CD4-positive, CD25-positive, alpha-beta regulatory T cell (primary cell): Measurements from ENCODE around the gene PCDHGA4. TPM values are rescaled to one million over a fixed set of nuclear protein-coding genes. Genes with fewer than 3 reads are reported as not detected.
"Not testable (repeated sequence)": the region's sequence is repeated elsewhere in the genome, so short reads cannot be mapped to it uniquely, and the experiment has no call there.

Source experiments
- ATAC-seq, 2 donors: fragments of 150-1000 bp; cut with Tn5 transposase; one replicate each; pipeline ENCODE4 v1.10.0; 2021; ENCODE audit warnings: low read depth in 2 of 2, moderate number of reproducible peaks in 2 of 2, moderate library complexity in 1 of 2
- DNase-seq, 3 donors: peaks; one replicate each; pipeline versions ENCODE4 v3.0.0 to v3.0.0-alpha.2; 2012 to 2022; ENCODE audit warnings: mixed read lengths in 1 of 3
- H3K27ac ChIP-seq: one replicate; pipeline ENCODE4 v1.7.0; 2013; ENCODE audit warnings: mild to moderate bottlenecking, low read length; ENCODE audit not compliant: insufficient read depth, poor library complexity, severe bottlenecking
- H3K27me3 ChIP-seq: one replicate; pipeline ENCODE4 v1.7.0; 2013; ENCODE audit warnings: low read length; ENCODE audit not compliant: control insufficient read depth, insufficient read depth
- H3K36me3 ChIP-seq: one replicate; pipeline ENCODE4 v1.7.0; 2013; ENCODE audit warnings: mild to moderate bottlenecking, low read length, moderate library complexity; ENCODE audit not compliant: control insufficient read depth, insufficient read depth
- H3K4me1 ChIP-seq: 2 replicates; pipeline ENCODE4 v1.7.0; 2013; ENCODE audit warnings: mild to moderate bottlenecking, low read length; ENCODE audit not compliant: insufficient read depth, control insufficient read depth, poor library complexity, severe bottlenecking
- H3K4me3 ChIP-seq: one replicate; pipeline ENCODE4 v1.7.0; 2013; ENCODE audit warnings: low read depth, mild to moderate bottlenecking, low read length, moderate library complexity
- H3K9me3 ChIP-seq, 2 experiments: 1 replicate in 1 of 2; 2 replicates in 1 of 2; pipeline ENCODE4 v1.7.0; 2013; ENCODE audit warnings: low read length in 2 of 2, mild to moderate bottlenecking in 1 of 2, moderate library complexity in 1 of 2; ENCODE audit not compliant: control insufficient read depth in 2 of 2
- H3K27ac Mint-ChIP-seq, 3 donors: one replicate each; pipeline ENCODE4 v1.8.0; 2020 to 2022; ENCODE audit warnings: mild to moderate bottlenecking in 3 of 3, mixed read lengths in 3 of 3, moderate library complexity in 2 of 3
- H3K27me3 Mint-ChIP-seq: one replicate; pipeline ENCODE4 v1.8.0; 2022; ENCODE audit warnings: mild to moderate bottlenecking, mixed read lengths
- H3K36me3 Mint-ChIP-seq: one replicate; pipeline ENCODE4 v1.8.0; 2020; ENCODE audit warnings: mixed read lengths
- H3K4me1 Mint-ChIP-seq, 4 donors: one replicate each; pipeline ENCODE4 v1.8.0; 2020 to 2022; ENCODE audit warnings: mixed read lengths in 4 of 4, mild to moderate bottlenecking in 1 of 4
- H3K4me3 Mint-ChIP-seq, 4 donors: one replicate each; pipeline ENCODE4 v1.8.0; 2020 to 2022; ENCODE audit warnings: mild to moderate bottlenecking in 4 of 4, mixed read lengths in 4 of 4, moderate library complexity in 3 of 4
- H3K9me3 Mint-ChIP-seq, 7 donors: one replicate each; pipeline ENCODE4 v1.8.0; 2020 to 2022; ENCODE audit warnings: mixed read lengths in 7 of 7, mild to moderate bottlenecking in 3 of 7, moderate library complexity in 2 of 7
- polyA plus RNA-seq, 4 donors: library from polyadenylated mRNA; unstranded; fragments of 300-500 nt; fragmentation: Illumina TruSeq; gene quantifications; one replicate each; pipeline ENCODE4 v1.2.3, GENCODE V29; 2021
- total RNA-seq: library from RNA; stranded (reverse); gene quantifications from one replicate; pipeline ENCODE4 v1.2.3, GENCODE V29; 2022

Gene PCDHGA4
- total and polyA plus RNA-seq, 5 donors from 2014 or later = not detected

DNA sequence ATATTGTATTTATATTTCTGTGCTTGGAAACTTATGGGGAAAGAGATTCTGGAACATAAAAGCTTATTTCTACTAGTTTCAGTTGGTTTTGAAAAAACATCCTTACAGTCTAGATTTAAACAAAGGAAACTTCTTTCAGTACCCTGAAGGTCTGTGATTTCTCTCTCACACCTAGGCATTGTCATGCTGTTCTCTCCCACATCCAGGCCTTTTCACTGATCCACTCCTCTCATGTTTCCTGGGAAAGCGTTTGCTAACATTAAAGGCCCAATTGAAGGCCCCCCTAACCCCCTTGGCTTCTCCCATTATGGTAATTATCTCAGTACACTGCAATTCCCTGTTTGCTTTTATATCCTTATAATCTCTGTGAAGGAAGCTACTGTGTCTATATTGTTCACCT is 12.0 kb upstream of the PCDHGA4 start:
- Mint-ChIP-seq H3K9me3 (peaks cover 7 to 61% (median 22%) of the 10 kb centered on the region in 7 donors), H3K36me3 (peaks cover 6% of the 10 kb centered on the region), H3K27ac (no peak overlapping the region), H3K4me1 (no peaks in the 10 kb centered on the region), H3K4me3 (no peak overlapping the region), H3K27me3 (peaks cover 54% of the 10 kb centered on the region)
- Histone ChIP-seq H3K36me3 (no peaks in the 10 kb centered on the region), H3K4me3 (no peak overlapping the region), H3K27ac (no peak overlapping the region), H3K9me3 (peaks cover 36 to 49% of the 10 kb centered on the region in 2 experiments), H3K27me3 (peaks cover 9% of the 10 kb centered on the region), H3K4me1 (no peaks in the 10 kb centered on the region)
- ATAC-seq (no peak), DNase-seq (no peak)

- Mint-ChIP-seq H3K36me3 (peaks cover 6% of the 10 kb centered on the region), H3K4me3 (peak within 1 kb of the TSS in 2 of 4 donors; percentile 41 to 56), H3K27me3 (peaks cover 48% of the 10 kb centered on the region), H3K27ac (no peak within 1 kb of the TSS), H3K9me3 (peaks cover 7 to 55% (median 22%) of the 10 kb centered on the region in 7 donors), H3K4me1 (no peaks in the 10 kb centered on the region)
- Histone ChIP-seq H3K9me3 (peaks cover 32 to 43% of the 10 kb centered on the region in 2 experiments), H3K27me3 (peaks cover 9% of the 10 kb centered on the region), H3K4me3 (no peak within 1 kb of the TSS), H3K4me1 (no peaks in the 10 kb centered on the region), H3K27ac (no peak within 1 kb of the TSS), H3K36me3 (no peaks in the 10 kb centered on the region)
- ATAC-seq = no peak
- peak in 1 of 3 donors; percentile 38 for DNase-seq
Observed at GRCh38 chr5:141343242-141343952, 11.4 kb upstream of the PCDHGA4 start, which contains the start of gene PCDHGA3. Gene PCDHGA3 (plus strand): TSS chr5:141343829. CDS start chr5:141344034, 205 bp downstream.

DNA sequence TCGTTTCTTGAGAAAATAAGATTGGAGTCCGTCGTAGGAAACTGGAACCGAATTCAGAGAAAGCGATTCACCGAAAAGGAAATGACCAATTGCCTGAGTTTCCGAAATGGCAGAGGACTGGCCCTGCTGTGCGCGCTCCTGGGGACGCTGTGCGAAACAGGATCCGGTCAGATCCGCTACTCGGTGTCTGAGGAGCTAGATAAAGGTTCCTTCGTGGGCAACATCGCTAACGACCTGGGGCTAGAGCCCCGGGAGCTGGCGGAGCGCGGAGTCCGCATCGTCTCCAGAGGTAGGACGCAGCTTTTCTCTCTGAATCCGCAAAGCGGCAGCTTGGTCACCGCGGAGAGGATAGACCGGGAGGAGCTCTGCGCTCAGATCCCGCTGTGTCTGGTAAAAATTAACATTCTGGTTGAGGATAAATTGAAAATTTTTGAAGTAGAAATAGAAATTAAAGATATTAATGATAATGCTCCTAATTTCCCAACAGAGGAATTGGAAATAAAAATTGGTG is 10.8 kb upstream of the PCDHGA4 start:
- ATAC-seq (no peak), DNase-seq (no peak)
- H3K27me3 Mint-ChIP-seq = peaks cover 45% of the 10 kb centered on the region
- H3K9me3 ChIP-seq = peaks cover 25 to 36% of the 10 kb centered on the region in 2 experiments
- H3K4me1 Mint-ChIP-seq = no peaks in the 10 kb centered on the region
- H3K27ac Mint-ChIP-seq = no peak overlapping the region
- peaks cover 6% of the 10 kb centered on the region for H3K36me3 Mint-ChIP-seq
- H3K27me3 ChIP-seq = peaks cover 7% of the 10 kb centered on the region
- no peaks in the 10 kb centered on the region for H3K36me3 ChIP-seq
- peak overlapping the region in 2 of 4 donors; percentile 41 to 56 for H3K4me3 Mint-ChIP-seq
- H3K4me3 ChIP-seq = no peak overlapping the region
- no peaks in the 10 kb centered on the region for H3K4me1 ChIP-seq
- no peak overlapping the region for H3K27ac ChIP-seq
- H3K9me3 Mint-ChIP-seq = peaks cover 8 to 56% (median 22%) of the 10 kb centered on the region in 7 donors

DNA sequence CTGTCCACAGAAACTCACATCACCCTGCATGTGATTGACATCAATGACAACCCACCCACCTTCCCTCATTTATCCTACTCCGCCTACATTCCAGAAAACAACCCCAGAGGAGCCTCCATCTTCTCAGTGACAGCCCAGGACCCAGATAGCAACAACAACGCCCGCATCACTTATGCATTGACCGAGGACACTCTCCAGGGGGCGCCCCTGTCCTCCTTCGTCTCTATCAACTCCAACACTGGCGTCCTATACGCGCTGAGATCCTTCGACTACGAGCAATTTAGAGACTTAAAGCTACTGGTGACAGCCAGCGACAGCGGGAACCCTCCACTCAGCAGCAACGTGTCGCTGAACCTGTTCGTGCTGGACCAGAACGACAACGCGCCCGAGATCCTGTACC is 9.5 kb upstream of the PCDHGA4 start:
- H3K27me3 Mint-ChIP-seq = peaks cover 44% of the 10 kb centered on the region
- no peak overlapping the region for H3K4me3 Mint-ChIP-seq

GRCh38 chr5:141346017-141346416 is 8.8 kb upstream of the PCDHGA4 start:
- H3K4me3 Mint-ChIP-seq, H3K36me3 Mint-ChIP-seq, H3K4me3 ChIP-seq, H3K36me3 ChIP-seq, H3K4me1 Mint-ChIP-seq, H3K27ac ChIP-seq, DNase-seq, ATAC-seq, H3K27ac Mint-ChIP-seq, H3K4me1 ChIP-seq: not testable (repeated sequence)
- Histone ChIP-seq H3K9me3 (peaks cover 25 to 31% of the 10 kb centered on the region in 2 experiments), H3K27me3 (peaks cover 16% of the 10 kb centered on the region)
- peaks cover 42% of the 10 kb centered on the region for H3K27me3 Mint-ChIP-seq
- peaks cover 9 to 53% (median 20%) of the 10 kb centered on the region in 7 donors for H3K9me3 Mint-ChIP-seq

More for the DNA sequence above, 9.5 kb upstream of the PCDHGA4 start:
- peaks cover 0 to 4% (median 1%) of the 10 kb centered on the region in 4 donors for H3K4me1 Mint-ChIP-seq
- H3K4me3 ChIP-seq = no peak overlapping the region
- peaks cover 4% of the 10 kb centered on the region for H3K36me3 Mint-ChIP-seq
- DNase-seq (no peak), ATAC-seq (no peak)
- H3K9me3 Mint-ChIP-seq = peaks cover 9 to 49% (median 21%) of the 10 kb centered on the region in 7 donors
- no peak overlapping the region for H3K27ac ChIP-seq
- H3K9me3 ChIP-seq = peaks cover 19 to 28% of the 10 kb centered on the region in 2 experiments
- H3K36me3 ChIP-seq = no peaks in the 10 kb centered on the region
- H3K4me1 ChIP-seq = no peaks in the 10 kb centered on the region
- H3K27me3 ChIP-seq = peaks cover 9% of the 10 kb centered on the region
- H3K27ac Mint-ChIP-seq = no peak overlapping the region

DNA sequence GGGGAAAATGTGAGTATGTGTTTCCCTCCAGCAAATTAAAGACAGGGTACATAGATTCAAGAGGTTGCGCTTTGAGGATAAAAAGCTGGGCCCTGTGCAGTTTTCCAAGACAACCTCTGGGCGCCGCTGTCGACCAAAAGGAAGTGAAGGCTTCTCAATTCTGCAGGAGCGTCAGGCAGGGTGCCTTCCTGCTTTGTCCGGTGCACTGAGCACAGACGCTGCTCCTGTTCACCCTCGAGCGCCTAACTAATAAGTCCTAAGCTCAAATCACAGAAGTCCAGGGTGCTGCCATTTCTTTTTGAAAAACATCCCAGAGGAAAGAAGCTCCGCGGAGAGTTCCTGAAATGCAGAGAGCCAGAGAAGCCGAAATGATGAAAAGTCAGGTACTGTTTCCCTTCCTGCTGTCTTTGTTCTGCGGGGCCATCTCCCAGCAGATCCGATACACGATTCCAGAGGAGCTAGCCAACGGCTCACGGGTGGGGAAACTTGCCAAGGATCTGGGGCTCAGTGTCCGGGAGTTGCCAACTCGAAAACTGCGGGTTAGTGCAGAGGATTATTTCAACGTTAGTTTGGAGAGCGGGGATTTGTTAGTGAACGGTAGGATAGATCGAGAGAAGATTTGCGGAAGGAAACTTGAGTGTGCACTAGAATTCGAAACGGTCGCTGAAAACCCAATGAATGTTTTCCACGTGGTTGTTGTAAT is 4.8 kb upstream of the PCDHGA4 start, which contains the start of gene PCDHGB1:
Gene PCDHGB1 (plus strand): TSS at position 183 of the 703 bp plus-strand sequence. CDS start 162 bp downstream, at position 345.
- ATAC-seq (peak in 1 of 2 donors; percentile 28), DNase-seq (peak in 1 of 3 donors; percentile 46)
- H3K4me3 Mint-ChIP-seq = peak within 1 kb of the TSS in 3 of 4 donors; percentile 21 to 41 (median 32)
- Histone ChIP-seq H3K9me3 (peaks cover 14 to 26% of the 10 kb centered on the region in 2 experiments), H3K27me3 (peaks cover 29% of the 10 kb centered on the region), H3K36me3 (no peaks in the 10 kb centered on the region), H3K4me1 (no peaks in the 10 kb centered on the region), H3K4me3 (no peak within 1 kb of the TSS), H3K27ac (no peak within 1 kb of the TSS)
- no peak within 1 kb of the TSS for H3K27ac Mint-ChIP-seq
- H3K36me3 Mint-ChIP-seq = peaks cover 3% of the 10 kb centered on the region
- H3K9me3 Mint-ChIP-seq = peaks cover 4 to 33% (median 9%) of the 10 kb centered on the region in 7 donors
- peaks cover 31% of the 10 kb centered on the region for H3K27me3 Mint-ChIP-seq
- H3K4me1 Mint-ChIP-seq = peaks cover 0 to 4% (median 1%) of the 10 kb centered on the region in 4 donors

DNA sequence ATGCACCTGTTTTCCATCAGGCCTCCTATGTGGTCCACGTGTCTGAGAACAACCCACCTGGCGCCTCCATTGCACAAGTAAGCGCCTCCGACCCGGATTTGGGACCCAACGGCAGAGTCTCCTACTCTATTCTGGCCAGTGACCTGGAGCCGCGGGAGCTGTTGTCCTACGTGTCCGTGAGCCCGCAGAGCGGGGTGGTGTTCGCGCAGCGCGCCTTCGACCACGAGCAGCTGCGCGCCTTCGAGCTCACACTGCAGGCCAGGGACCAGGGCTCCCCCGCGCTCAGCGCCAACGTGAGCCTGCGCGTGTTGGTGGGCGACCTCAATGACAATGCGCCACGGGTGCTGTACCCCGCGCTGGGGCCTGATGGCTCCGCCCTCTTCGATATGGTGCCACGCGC is 3.2 kb upstream of the PCDHGA4 start:
- Histone ChIP-seq H3K4me3 (no peak overlapping the region), H3K36me3 (no peaks in the 10 kb centered on the region), H3K27ac (no peak overlapping the region), H3K9me3 (peaks cover 12 to 28% of the 10 kb centered on the region in 2 experiments), H3K27me3 (peaks cover 31% of the 10 kb centered on the region), H3K4me1 (no peaks in the 10 kb centered on the region)
- H3K27me3 Mint-ChIP-seq = peaks cover 31% of the 10 kb centered on the region
- no peak for ATAC-seq
- H3K4me3 Mint-ChIP-seq = no peak overlapping the region
- H3K36me3 Mint-ChIP-seq = no peaks in the 10 kb centered on the region
- no peak overlapping the region for H3K27ac Mint-ChIP-seq
- DNase-seq = no peak
- H3K9me3 Mint-ChIP-seq = peaks cover 2 to 33% (median 7%) of the 10 kb centered on the region in 7 donors
- H3K4me1 Mint-ChIP-seq = peaks cover 0 to 5% (median 3%) of the 10 kb centered on the region in 4 donors
